HG03196 (cell line): ENCODE data around the gene CFAP68.
"Not testable (repeated sequence)": the region's sequence is repeated elsewhere in the genome, so short reads cannot be mapped to it uniquely, and the experiment has no call there.

ENCODE experiments used
- ATAC-seq: cut with Tn5 transposase; IDR thresholded peaks from one replicate; pipeline ENCODE4 v1.9.1; 2021; ENCODE audit not compliant: unreplicated experiment

Gene CFAP68

GRCh38 chr11:111917312-111917711 lies 38.0 kb downstream of the CFAP68 start:
- no peak for ATAC-seq

GRCh38 chr11:111917788-111918187 lies 38.4 kb downstream of the CFAP68 start:
- ATAC-seq, result no peak

GRCh38 chr11:111918390-111919256 lies 39.3 kb downstream of the CFAP68 start, which contains the start of gene C11orf52:
Gene C11orf52, plus strand, starts transcription at chr11:111918913. Its CDS starts 60 bp downstream, at chr11:111918973.
- no peak for ATAC-seq

- no peak for ATAC-seq
These were observed 41.6 kb downstream of the CFAP68 start for GRCh38 chr11:111920908-111921307.

- ATAC-seq, result no peak
These were observed 42.3 kb downstream of the CFAP68 start for GRCh38 chr11:111921541-111922230.

GRCh38 chr11:111922803-111923202 lies 43.5 kb downstream of the CFAP68 start:
- no peak for ATAC-seq

GRCh38 chr11:111923351-111923788 lies 44.0 kb downstream of the CFAP68 start:
- ATAC-seq, result no peak

- ATAC-seq, result no peak
These were observed 44.6 kb downstream of the CFAP68 start for GRCh38 chr11:111923951-111924350.

- no peak for ATAC-seq
These were observed 46.6 kb downstream of the CFAP68 start for GRCh38 chr11:111925953-111926352.

- peak; percentile 93 for ATAC-seq
These were observed 47.4 kb downstream of the CFAP68 start for GRCh38 chr11:111926505-111927391.

GRCh38 chr11:111930472-111930871 lies 51.1 kb downstream of the CFAP68 start:
- no peak for ATAC-seq

GRCh38 chr11:111932611-111932950 lies 53.2 kb downstream of the CFAP68 start:
- no peak for ATAC-seq

GRCh38 chr11:111933176-111933575 lies 53.8 kb downstream of the CFAP68 start:
- ATAC-seq, result not testable (repeated sequence)

- ATAC-seq, result no peak
These were observed 54.5 kb downstream of the CFAP68 start for GRCh38 chr11:111933872-111934271.

GRCh38 chr11:111934306-111934705 lies 55.0 kb downstream of the CFAP68 start:
- ATAC-seq, result no peak
